ENCODE data around the gene TRIM39. TPM values are rescaled to one million over a fixed set of nuclear protein-coding genes. Genes with fewer than 3 reads are reported as not detected.

Gene TRIM39
- total and polyA plus RNA-seq, 9 of the 15 experiments (the other 6 are each of a cell fraction or from before 2014, with no cell fraction given), result 5.6 to 17.7 (median 12.8) TPM

DNA sequence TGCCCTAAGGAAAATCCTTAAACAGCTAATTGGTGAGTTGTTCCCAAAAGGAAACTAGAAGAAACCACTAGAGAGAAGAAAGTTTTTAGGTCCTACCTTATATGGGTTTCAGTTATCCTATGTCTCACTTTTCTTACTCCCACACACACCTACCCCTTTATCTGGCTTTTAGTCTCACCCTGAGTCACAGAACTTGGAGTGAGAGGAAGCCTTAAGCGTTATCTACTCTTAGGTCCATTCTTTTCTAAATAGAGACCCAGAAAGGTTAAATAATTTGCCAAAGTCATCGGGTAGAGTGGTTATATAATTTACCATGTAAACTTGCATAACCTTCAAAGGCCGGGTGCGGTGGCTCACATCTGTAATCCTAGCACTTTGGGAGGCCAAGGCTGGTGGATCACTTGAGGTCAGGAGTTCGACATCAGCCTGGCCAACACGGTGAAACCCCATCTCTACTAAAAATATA lies 13.9 kb downstream of the TRIM39 start (continued):
- no peak for TF ChIP-seq CREBBP (IDR thresholded peaks at IDR 0.05; ENCODE audit: low read depth, low read length)
- no peak for TF ChIP-seq PYGO2 (tag; IDR thresholded peaks at IDR 0.05)
- TF ChIP-seq, protein P1, sequence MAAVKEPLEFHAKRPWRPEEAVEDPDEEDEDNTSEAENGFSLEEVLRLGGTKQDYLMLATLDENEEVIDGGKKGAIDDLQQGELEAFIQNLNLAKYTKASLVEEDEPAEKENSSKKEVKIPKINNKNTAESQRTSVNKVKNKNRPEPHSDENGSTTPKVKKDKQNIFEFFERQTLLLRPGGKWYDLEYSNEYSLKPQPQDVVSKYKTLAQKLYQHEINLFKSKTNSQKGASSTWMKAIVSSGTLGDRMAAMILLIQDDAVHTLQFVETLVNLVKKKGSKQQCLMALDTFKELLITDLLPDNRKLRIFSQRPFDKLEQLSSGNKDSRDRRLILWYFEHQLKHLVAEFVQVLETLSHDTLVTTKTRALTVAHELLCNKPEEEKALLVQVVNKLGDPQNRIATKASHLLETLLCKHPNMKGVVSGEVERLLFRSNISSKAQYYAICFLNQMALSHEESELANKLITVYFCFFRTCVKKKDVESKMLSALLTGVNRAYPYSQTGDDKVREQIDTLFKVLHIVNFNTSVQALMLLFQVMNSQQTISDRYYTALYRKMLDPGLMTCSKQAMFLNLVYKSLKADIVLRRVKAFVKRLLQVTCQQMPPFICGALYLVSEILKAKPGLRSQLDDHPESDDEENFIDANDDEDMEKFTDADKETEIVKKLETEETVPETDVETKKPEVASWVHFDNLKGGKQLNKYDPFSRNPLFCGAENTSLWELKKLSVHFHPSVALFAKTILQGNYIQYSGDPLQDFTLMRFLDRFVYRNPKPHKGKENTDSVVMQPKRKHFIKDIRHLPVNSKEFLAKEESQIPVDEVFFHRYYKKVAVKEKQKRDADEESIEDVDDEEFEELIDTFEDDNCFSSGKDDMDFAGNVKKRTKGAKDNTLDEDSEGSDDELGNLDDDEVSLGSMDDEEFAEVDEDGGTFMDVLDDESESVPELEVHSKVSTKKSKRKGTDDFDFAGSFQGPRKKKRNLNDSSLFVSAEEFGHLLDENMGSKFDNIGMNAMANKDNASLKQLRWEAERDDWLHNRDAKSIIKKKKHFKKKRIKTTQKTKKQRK (IDR thresholded peaks at IDR 0.05; ENCODE audit: borderline replicate concordance, low read depth, low read length), result no peak
- TF ChIP-seq, protein P2, sequence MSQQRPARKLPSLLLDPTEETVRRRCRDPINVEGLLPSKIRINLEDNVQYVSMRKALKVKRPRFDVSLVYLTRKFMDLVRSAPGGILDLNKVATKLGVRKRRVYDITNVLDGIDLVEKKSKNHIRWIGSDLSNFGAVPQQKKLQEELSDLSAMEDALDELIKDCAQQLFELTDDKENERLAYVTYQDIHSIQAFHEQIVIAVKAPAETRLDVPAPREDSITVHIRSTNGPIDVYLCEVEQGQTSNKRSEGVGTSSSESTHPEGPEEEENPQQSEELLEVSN (IDR thresholded peaks at IDR 0.05; ENCODE audit: borderline replicate concordance in 1 of 2, extremely low read depth in 1 of 2, insufficient read depth in 1 of 2, insufficient read length in 1 of 2, low read depth in 1 of 2, low read length in 1 of 2, poor library complexity in 1 of 2, severe bottlenecking in 1 of 2), result no peak
- TF ChIP-seq, protein P3, sequence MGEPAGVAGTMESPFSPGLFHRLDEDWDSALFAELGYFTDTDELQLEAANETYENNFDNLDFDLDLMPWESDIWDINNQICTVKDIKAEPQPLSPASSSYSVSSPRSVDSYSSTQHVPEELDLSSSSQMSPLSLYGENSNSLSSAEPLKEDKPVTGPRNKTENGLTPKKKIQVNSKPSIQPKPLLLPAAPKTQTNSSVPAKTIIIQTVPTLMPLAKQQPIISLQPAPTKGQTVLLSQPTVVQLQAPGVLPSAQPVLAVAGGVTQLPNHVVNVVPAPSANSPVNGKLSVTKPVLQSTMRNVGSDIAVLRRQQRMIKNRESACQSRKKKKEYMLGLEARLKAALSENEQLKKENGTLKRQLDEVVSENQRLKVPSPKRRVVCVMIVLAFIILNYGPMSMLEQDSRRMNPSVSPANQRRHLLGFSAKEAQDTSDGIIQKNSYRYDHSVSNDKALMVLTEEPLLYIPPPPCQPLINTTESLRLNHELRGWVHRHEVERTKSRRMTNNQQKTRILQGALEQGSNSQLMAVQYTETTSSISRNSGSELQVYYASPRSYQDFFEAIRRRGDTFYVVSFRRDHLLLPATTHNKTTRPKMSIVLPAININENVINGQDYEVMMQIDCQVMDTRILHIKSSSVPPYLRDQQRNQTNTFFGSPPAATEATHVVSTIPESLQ (CRISPR knock-in tag; IDR thresholded peaks at IDR 0.05), result 0 out of 2 replicates have a peak, but pooled peaks have one; percentile 62
- 0 out of 4 replicates have a peak, but pooled peaks of 1 of the 2 experiments have one; percentile 24 for TF ChIP-seq TRIM24 (IDR thresholded peaks at IDR 0.05)
- peak; percentile 91 for TF ChIP-seq SMARCA4 (IDR thresholded peaks at IDR 0.05)
- TF ChIP-seq, protein P4, sequence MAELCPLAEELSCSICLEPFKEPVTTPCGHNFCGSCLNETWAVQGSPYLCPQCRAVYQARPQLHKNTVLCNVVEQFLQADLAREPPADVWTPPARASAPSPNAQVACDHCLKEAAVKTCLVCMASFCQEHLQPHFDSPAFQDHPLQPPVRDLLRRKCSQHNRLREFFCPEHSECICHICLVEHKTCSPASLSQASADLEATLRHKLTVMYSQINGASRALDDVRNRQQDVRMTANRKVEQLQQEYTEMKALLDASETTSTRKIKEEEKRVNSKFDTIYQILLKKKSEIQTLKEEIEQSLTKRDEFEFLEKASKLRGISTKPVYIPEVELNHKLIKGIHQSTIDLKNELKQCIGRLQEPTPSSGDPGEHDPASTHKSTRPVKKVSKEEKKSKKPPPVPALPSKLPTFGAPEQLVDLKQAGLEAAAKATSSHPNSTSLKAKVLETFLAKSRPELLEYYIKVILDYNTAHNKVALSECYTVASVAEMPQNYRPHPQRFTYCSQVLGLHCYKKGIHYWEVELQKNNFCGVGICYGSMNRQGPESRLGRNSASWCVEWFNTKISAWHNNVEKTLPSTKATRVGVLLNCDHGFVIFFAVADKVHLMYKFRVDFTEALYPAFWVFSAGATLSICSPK (IDR thresholded peaks at IDR 0.05; ENCODE audit: borderline replicate concordance), result no peak
- no peak for TF ChIP-seq TBP (optimal IDR thresholded peaks at IDR 0.05; ENCODE audit: low read depth, low read length)
- TF ChIP-seq ARID2 (IDR thresholded peaks at IDR 0.05), result no peak
- peak; percentile 46; the same call in 1 of the 2 replicates for TF ChIP-seq PML (IDR thresholded peaks at IDR 0.05; ENCODE audit: low read length)
- TF ChIP-seq, protein P5, sequence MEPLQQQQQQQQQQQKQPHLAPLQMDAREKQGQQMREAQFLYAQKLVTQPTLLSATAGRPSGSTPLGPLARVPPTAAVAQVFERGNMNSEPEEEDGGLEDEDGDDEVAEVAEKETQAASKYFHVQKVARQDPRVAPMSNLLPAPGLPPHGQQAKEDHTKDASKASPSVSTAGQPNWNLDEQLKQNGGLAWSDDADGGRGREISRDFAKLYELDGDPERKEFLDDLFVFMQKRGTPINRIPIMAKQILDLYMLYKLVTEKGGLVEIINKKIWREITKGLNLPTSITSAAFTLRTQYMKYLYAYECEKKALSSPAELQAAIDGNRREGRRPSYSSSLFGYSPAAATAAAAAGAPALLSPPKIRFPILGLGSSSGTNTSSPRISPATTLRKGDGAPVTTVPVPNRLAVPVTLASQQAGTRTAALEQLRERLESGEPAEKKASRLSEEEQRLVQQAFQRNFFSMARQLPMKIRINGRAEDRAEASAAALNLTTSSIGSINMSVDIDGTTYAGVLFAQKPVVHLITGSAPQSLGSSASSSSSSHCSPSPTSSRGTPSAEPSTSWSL (CRISPR knock-in tag; IDR thresholded peaks at IDR 0.05; ENCODE audit: borderline replicate concordance), result no peak
